ENCODE data around the gene EEFSEC. TPM values are rescaled to one million over a fixed set of nuclear protein-coding genes. Genes with fewer than 3 reads are reported as not detected.

Gene EEFSEC
- total RNA-seq, 2 donors from 2014 or later, result 15.7 to 17.2 TPM

DNA sequence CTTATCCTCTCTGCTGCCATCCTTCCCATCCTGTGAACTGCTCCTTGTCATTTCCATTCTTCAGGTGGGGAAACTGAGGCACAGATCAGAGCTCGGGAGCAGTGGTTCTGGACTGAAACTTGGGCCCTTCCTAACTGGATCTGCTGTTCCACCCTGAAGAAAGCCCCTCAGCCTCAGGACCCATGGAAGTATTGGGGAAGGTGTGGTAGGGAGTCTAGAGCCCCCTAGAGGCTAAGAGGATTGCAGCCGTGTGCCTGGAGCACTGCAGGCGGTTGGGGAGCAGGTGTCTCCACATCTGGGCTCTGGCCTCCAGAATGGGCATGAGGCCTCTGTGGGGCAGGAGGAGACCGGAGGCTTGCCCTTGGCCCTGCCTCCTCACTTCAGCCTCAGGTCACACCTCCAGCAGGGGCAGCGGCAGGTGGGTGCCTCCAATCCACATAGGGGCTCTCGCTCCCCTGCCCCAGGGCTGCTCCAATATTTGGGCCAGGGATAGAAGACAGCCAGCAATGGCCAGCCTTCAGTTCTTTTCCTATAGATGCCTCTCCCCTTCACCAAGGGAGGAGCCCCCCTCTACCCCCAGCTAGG, 285.3 kb downstream of the EEFSEC start:
- ATAC-seq (replicated peaks in 1 of 2) (no peak), DNase-seq (no peak)
- H3K9me3 Mint-ChIP-seq, result no peaks in the 10 kb centered on the region
- no peaks in the 10 kb centered on the region for H3K4me1 Mint-ChIP-seq (ENCODE audit: low read depth)
- no peak overlapping the region for H3K27ac Mint-ChIP-seq
- H3K36me3 Mint-ChIP-seq (ENCODE audit: insufficient read depth in 2 of 2), result no peaks in the 10 kb centered on the region
- no peak overlapping the region for H3K4me3 Mint-ChIP-seq
- peaks cover 12% of the 10 kb centered on the region for H3K27me3 Mint-ChIP-seq (ENCODE audit: low read depth)

DNA sequence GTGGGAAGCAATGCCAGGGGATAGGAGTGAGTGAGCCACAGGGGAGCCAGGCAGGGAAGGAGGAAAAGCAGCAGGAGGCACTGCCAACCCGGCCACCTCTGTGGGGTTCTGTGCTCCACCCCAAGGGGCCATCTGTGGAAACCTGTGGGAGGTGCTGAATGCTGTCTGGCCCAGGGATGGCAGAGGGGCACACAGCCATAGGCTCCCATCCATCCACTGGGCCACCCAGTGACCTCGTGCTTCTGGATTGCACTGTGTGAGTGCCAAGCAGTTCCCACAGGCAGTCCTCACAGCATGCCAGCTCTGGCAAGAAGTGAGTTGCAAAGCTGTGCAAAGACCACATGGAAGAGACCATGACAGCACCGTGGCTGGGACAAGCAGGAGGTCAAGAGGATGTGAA, 285.9 kb downstream of the EEFSEC start:
- no peak overlapping the region for H3K4me3 Mint-ChIP-seq
- peaks cover 8% of the 10 kb centered on the region for H3K27me3 Mint-ChIP-seq (ENCODE audit: low read depth)

DNA sequence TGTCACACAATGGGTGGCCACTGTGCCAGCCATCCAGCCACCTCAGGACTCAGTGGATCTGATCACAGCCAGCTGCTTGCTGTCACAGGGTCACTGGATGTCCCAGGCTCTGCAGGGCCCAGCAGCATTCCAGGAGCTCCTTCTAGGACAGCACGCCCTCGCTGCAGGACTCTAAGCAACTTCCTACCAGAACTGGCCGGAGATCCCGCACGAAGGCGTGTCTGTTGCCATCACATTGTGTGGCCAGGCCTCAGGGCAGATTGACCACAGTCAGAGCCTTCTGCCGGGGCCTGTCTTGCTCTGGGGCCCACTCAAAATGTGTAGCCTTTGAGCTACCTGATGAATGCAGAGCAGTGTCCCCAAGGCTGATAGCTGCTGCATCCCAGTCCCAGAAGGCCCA, 288.8 kb downstream of the EEFSEC start:
- ATAC-seq (replicated peaks in 1 of 2), result no peak
- Mint-ChIP-seq H3K4me1 (ENCODE audit: low read depth) (peaks cover 16% of the 10 kb centered on the region), H3K4me3 (no peak overlapping the region), H3K27ac (no peak overlapping the region), H3K36me3 (ENCODE audit: insufficient read depth in 2 of 2) (peaks cover 8 to 16% of the 10 kb centered on the region in 2 donors), H3K27me3 (ENCODE audit: low read depth) (peaks cover 8% of the 10 kb centered on the region), H3K9me3 (peaks cover 11 to 19% of the 10 kb centered on the region in 2 donors)
- DNase-seq, result no peak

More for the DNA sequence above, 285.9 kb downstream of the EEFSEC start:
- ATAC-seq (replicated peaks in 1 of 2), result no peak
- H3K4me1 Mint-ChIP-seq (ENCODE audit: low read depth), result no peaks in the 10 kb centered on the region
- DNase-seq, result no peak
- H3K36me3 Mint-ChIP-seq (ENCODE audit: insufficient read depth in 2 of 2), result no peaks in the 10 kb centered on the region
- H3K9me3 Mint-ChIP-seq, result peaks cover 0 to 2% of the 10 kb centered on the region in 2 donors
- no peak overlapping the region for H3K27ac Mint-ChIP-seq

DNA sequence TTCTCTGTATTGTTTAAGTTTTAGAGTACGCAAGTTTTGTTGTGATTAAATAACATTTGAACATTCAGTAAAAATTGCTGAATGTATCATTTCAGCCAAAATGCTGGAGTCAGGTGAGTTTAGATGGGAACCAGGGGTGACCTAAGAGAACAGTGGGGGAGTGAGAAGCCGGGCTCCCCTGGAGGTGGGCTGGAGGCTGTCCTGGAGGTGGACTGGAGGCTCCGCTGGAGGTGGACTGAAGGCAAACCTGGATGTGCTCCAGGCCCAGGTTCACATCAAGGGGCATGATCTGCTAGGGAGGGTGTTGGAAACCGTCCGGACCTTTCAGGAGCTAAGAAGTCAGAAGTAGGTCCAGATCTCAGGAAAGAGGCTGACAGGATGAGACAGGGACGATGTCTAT, 289.7 kb downstream of the EEFSEC start:
- H3K9me3 Mint-ChIP-seq, result peaks cover 15 to 26% of the 10 kb centered on the region in 2 donors
- DNase-seq (no peak), ATAC-seq (replicated peaks in 1 of 2) (no peak)
- no peak overlapping the region for H3K4me3 Mint-ChIP-seq
- peaks cover 24% of the 10 kb centered on the region for H3K4me1 Mint-ChIP-seq (ENCODE audit: low read depth)
- H3K27me3 Mint-ChIP-seq (ENCODE audit: low read depth), result peaks cover 8% of the 10 kb centered on the region
- H3K36me3 Mint-ChIP-seq (ENCODE audit: insufficient read depth in 2 of 2), result peaks cover 13 to 23% of the 10 kb centered on the region in 2 donors
- H3K27ac Mint-ChIP-seq, result no peak overlapping the region

DNA sequence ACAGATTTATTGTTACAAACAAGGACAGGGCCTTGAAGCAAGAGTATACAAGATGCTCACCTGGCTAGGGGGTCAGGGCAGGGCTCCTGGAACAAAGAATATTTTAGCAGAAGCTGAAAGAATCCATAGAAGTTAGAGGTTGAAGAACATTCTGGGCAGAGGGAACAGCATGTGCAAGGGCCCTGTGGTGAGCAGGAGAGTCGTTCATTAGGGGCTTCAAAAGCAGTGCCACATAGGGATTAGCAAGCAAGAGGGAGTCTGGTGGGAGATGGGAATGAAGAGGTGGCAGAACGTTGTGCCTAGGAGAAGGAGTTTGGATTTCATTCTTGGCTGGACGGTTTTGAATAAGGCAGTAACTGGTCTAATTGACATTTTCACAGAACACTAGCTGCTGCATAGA, 290.5 kb downstream of the EEFSEC start:
- DNase-seq (no peak), ATAC-seq (replicated peaks in 1 of 2) (no peak)
- peaks cover 8% of the 10 kb centered on the region for H3K27me3 Mint-ChIP-seq (ENCODE audit: low read depth)
- H3K36me3 Mint-ChIP-seq (ENCODE audit: insufficient read depth in 2 of 2), result peaks cover 18 to 27% of the 10 kb centered on the region in 2 donors
- H3K27ac Mint-ChIP-seq, result no peak overlapping the region
- H3K4me3 Mint-ChIP-seq, result no peak overlapping the region
- peaks cover 33% of the 10 kb centered on the region for H3K4me1 Mint-ChIP-seq (ENCODE audit: low read depth)
- H3K9me3 Mint-ChIP-seq, result peaks cover 19 to 30% of the 10 kb centered on the region in 2 donors

DNA sequence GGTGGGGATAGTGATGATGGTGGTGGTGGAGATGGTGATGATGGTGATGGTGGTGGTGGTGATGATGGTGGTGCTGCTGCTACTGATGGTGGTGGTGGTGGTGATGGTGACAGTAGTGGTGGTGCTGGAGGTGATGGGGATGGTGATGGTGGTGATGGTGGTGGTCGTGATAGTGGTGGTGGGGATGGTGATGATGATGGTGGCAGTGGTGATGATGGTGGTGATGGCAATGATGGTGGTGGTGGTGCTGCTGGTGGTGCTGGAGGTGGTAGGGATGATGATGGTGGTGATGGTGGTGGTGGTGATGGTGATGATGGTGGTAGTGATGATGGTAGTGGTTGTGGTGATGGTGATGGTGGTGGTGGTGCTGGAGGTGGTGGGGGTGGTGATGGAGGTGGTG, 292.1 kb downstream of the EEFSEC start:
- Mint-ChIP-seq H3K27ac (no peak overlapping the region), H3K4me1 (ENCODE audit: low read depth) (peaks cover 49% of the 10 kb centered on the region), H3K36me3 (ENCODE audit: insufficient read depth in 2 of 2) (peaks cover 21 to 30% of the 10 kb centered on the region in 2 donors), H3K27me3 (ENCODE audit: low read depth) (no peaks in the 10 kb centered on the region), H3K4me3 (no peak overlapping the region), H3K9me3 (peaks cover 22 to 36% of the 10 kb centered on the region in 2 donors)
- no peak for ATAC-seq (replicated peaks in 1 of 2)
- no peak for DNase-seq

DNA sequence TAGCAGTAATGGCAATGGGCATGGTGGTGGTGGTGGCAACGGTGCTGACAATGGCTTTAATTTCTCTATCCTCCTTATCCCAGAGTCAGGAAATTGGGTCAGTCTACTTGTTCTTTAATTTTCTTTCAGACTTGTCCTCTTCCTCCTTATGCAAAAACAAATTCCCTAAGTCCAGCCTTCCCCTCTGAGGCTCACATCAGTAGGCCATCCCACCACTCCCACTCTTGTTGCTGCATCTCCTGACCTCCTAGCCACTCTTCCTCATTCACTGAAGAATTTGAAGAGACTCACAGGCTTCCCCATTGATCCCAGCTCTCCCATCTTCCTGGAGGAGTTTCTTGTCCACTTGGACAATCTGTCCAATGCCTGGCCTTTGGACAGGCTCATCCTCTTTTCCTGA, 293.5 kb downstream of the EEFSEC start:
- no peak overlapping the region for H3K27ac Mint-ChIP-seq
- no peak for ATAC-seq (replicated peaks in 1 of 2)

DNA sequence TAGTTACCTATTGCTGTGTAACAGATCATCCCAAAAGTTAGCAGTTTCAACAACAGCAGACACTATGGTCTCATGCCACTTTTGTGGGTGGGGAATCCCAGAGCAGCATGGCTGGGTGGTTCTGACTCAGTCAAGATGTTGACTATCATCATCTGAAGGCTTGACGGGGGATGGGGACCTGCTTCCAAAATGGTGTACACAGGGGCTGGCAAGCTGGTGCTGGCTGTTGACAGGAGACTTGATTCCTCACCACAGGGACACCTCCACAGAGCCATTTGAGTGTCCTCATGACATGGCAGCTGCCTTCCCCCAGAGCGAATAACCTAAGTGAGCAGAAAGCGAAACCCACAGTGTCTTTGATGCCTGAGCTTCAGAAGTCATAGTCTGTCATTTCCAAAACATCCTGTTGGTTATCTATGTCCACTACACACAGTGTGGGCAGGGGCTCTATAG, 294.3 kb downstream of the EEFSEC start:
- peaks cover 31 to 37% of the 10 kb centered on the region in 2 donors for H3K36me3 Mint-ChIP-seq (ENCODE audit: insufficient read depth in 2 of 2)
- peaks cover 57% of the 10 kb centered on the region for H3K4me1 Mint-ChIP-seq (ENCODE audit: low read depth)
- H3K4me3 Mint-ChIP-seq, result peak overlapping the region; percentile 77 to 78
- H3K27me3 Mint-ChIP-seq (ENCODE audit: low read depth), result peaks cover 5% of the 10 kb centered on the region
- peaks cover 29 to 44% of the 10 kb centered on the region in 2 donors for H3K9me3 Mint-ChIP-seq
- peak overlapping the region; percentile 91 for H3K27ac Mint-ChIP-seq
- ATAC-seq (replicated peaks in 1 of 2), result peak; percentile 83 to 85
- DNase-seq, result peak; percentile 86 to 93

More for the DNA sequence above, 293.5 kb downstream of the EEFSEC start:
- Mint-ChIP-seq H3K9me3 (peaks cover 29 to 44% of the 10 kb centered on the region in 2 donors), H3K36me3 (ENCODE audit: insufficient read depth in 2 of 2) (peaks cover 31 to 37% of the 10 kb centered on the region in 2 donors), H3K4me1 (ENCODE audit: low read depth) (peaks cover 57% of the 10 kb centered on the region), H3K27me3 (ENCODE audit: low read depth) (peaks cover 4% of the 10 kb centered on the region), H3K4me3 (peak overlapping the region; percentile 77 to 78)
- no peak for DNase-seq

DNA sequence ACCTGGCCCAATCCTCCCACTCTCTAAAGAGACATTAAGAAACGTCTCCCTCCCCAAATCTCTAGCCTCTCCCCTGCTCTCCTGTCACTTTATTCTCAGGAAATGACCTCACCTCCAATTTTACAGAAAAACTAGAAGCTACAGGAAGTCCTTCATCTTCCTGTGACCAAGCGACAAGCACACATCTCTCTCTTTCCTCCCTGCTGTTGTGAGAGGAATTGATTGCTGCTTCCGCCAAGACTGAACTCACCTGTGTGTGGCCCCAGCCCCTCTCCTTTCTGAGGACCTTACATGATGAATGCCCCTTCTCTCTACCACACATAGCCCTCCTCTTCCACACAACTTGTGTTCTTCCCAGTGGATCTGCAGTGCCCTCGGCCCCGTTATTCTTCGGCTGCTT, 295.2 kb downstream of the EEFSEC start:
- peaks cover 29 to 44% of the 10 kb centered on the region in 2 donors for H3K9me3 Mint-ChIP-seq
- H3K36me3 Mint-ChIP-seq (ENCODE audit: insufficient read depth in 2 of 2), result peaks cover 31 to 37% of the 10 kb centered on the region in 2 donors
- H3K27ac Mint-ChIP-seq, result peak overlapping the region; percentile 43
- peaks cover 5% of the 10 kb centered on the region for H3K27me3 Mint-ChIP-seq (ENCODE audit: low read depth)
- H3K4me3 Mint-ChIP-seq, result peak overlapping the region; percentile 43 to 78
- ATAC-seq (replicated peaks in 1 of 2) (peak; percentile 20 to 36), DNase-seq (peak; percentile 25 to 38)
- peaks cover 57% of the 10 kb centered on the region for H3K4me1 Mint-ChIP-seq (ENCODE audit: low read depth)

DNA sequence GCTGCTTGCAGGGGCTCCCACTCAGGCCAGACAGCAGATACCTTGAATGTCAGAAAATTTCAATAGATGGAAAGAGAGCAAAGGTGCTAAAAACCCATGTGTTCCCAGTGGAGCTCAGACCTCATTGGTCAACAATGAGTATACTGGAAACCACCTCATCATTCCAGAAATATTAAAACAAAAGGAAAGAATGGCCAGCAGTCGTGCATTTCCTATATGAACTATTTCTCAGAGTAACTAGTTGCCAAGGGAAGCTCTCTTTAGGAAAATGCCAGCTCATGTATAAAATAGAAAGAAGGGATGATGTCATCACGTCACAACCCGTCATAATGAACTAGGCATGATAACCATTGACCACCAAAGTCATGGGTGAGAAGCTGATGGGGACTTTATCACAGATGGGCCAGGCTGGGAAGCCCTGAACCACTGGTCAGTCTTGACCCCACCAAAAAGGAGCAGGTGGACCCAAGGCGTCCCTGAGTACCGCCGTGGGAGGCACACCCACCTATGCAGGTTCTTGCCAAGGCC, 295.9 kb downstream of the EEFSEC start:
- Mint-ChIP-seq H3K4me3 (peak overlapping the region; percentile 43 to 78), H3K9me3 (peaks cover 29 to 42% of the 10 kb centered on the region in 2 donors), H3K4me1 (ENCODE audit: low read depth) (peaks cover 57% of the 10 kb centered on the region), H3K36me3 (ENCODE audit: insufficient read depth in 2 of 2) (peaks cover 31 to 37% of the 10 kb centered on the region in 2 donors), H3K27ac (peak overlapping the region; percentile 43), H3K27me3 (ENCODE audit: low read depth) (peaks cover 10% of the 10 kb centered on the region)
- ATAC-seq (replicated peaks in 1 of 2) (no peak), DNase-seq (no peak)

DNA sequence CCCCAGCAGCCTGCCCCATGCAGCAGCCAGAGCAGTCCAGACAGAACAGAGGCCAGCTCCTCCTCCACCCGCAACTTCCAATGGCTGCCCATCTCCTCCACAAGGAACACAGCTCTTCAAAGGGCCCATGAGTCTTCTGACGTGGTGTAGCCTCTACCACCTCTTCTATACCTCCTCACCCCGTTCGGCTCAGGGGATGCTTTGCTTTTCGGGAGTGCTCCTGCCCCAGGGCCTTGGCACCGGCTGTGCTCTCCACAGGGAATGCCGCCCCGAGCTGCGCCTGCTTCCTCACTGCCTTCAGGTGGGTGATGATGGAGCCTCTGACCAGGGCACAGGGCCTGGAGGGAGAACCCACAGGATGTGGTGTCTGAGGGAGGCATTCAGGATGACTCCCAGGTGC, 298.8 kb downstream of the EEFSEC start:
- ATAC-seq (replicated peaks in 1 of 2), result no peak
- Mint-ChIP-seq H3K27ac (no peak overlapping the region), H3K9me3 (peaks cover 17 to 24% of the 10 kb centered on the region in 2 donors), H3K36me3 (ENCODE audit: insufficient read depth in 2 of 2) (peaks cover 21 to 22% of the 10 kb centered on the region in 2 donors), H3K27me3 (ENCODE audit: low read depth) (peaks cover 31% of the 10 kb centered on the region), H3K4me1 (ENCODE audit: low read depth) (peaks cover 41% of the 10 kb centered on the region), H3K4me3 (no peak overlapping the region)
- no peak for DNase-seq

DNA sequence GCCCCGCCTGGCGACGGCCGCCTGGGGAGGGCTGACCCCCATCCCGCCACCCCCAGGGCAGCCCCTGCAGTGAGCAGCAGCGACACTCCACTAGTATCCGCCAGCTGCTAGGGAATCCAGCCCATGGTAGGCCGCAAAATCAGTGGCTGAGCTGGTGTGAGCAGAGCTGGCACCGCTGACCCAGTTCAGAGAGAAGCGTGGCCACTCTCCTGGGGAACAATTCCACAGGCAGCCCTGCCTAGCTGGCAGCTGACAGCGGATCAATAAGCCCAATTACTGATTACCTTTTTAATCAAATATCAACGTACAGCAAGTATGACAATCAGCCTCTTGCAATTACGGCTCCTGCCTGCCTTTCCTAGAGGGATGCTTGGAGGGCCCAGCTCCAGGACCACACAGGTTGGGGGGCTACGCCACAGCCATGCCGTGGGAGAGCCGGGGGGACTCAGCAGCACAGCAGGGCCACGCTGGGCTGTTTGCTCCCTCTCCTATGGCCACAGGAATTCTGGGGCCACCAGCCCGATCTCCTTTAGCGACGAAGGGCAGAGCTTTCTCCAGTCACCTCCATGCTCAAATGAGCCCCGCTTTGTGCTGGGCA, 299.5 kb downstream of the EEFSEC start:
- Mint-ChIP-seq H3K36me3 (ENCODE audit: insufficient read depth in 2 of 2) (peaks cover 14 to 19% of the 10 kb centered on the region in 2 donors), H3K4me1 (ENCODE audit: low read depth) (peaks cover 34% of the 10 kb centered on the region), H3K27me3 (ENCODE audit: low read depth) (peaks cover 31% of the 10 kb centered on the region), H3K4me3 (no peak overlapping the region), H3K9me3 (peaks cover 14 to 19% of the 10 kb centered on the region in 2 donors), H3K27ac (no peak overlapping the region)
- ATAC-seq (replicated peaks in 1 of 2) (no peak), DNase-seq (no peak)

DNA sequence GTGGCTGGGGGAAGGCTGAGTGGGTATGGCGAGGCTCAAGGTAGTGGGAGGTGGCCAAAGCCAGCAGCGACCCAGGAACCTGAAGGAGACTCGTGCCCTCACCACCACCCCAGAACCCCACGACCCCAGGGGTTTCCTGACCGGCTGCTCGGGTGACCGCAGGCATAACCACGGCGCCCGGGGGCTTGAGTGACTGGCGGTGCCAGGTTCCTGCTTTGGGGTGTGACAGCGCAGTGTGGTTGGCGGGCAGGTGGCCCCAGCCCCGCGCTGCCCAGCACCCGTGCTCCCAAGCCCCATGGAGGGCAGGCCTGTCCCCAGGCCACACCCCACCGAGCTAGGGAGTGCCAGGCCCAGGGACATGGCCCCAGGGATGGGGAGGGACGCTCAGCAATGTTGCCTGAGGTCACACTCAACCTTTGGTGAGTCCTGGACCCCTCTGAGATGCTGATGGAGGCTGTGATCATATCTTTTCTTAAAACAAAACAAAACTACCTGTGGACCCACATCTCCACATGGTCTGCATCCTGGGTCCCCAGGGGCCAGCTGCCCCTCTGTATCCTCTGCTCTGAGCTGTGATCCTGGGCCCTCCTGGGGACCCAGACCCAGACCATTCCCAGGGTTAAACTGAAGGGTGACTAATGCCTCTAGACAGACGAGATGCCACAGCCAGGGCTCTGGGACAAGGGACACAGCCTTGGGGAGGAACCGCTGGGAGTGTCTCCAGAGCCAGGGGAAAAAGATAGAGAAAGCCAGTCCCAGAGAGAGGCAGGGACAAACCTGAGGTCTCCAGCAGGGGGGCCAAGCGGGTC, 300.4 kb downstream of the EEFSEC start:
- Mint-ChIP-seq H3K4me3 (no peak overlapping the region), H3K4me1 (ENCODE audit: low read depth) (peaks cover 25% of the 10 kb centered on the region), H3K27ac (no peak overlapping the region), H3K9me3 (peaks cover 10 to 15% of the 10 kb centered on the region in 2 donors), H3K27me3 (ENCODE audit: low read depth) (peaks cover 31% of the 10 kb centered on the region), H3K36me3 (ENCODE audit: insufficient read depth in 2 of 2) (peaks cover 10 to 14% of the 10 kb centered on the region in 2 donors)
- no peak for ATAC-seq (replicated peaks in 1 of 2)
- DNase-seq, result no peak

Data from activated T-cell treated with anti-CD3 and anti-CD28 coated beads, Interleukin-2, amount 50 U/mL, for 72 hours (primary cell).